Measurements from ENCODE around the gene BNIP2.
"Not testable (repeated sequence)": the region's sequence is repeated elsewhere in the genome, so short reads cannot be mapped to it uniquely, and the experiment has no call there.

Gene BNIP2

DNA sequence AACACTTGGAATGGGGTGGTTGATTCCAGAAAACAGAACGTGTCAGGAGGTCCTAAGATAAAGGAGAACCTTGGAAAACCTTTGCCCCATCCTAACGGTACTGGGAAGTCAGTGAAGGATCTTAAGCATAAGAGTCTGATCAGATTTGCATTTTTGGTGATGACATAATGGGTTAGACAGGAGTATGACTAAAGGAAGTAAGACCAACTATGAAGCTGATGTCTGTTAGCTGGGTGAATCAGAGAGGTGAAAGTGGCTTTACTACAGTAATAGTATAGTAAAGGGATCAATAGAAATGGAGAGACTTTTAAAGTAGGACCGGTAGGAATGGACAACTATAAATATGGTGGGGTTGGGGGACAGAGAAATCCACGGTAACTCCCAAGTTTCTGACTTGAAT lies 44.4 kb downstream of the BNIP2 start:
- DNase-seq (ENCODE audit: low read depth), result no peak
- TF ChIP-seq, protein P1, sequence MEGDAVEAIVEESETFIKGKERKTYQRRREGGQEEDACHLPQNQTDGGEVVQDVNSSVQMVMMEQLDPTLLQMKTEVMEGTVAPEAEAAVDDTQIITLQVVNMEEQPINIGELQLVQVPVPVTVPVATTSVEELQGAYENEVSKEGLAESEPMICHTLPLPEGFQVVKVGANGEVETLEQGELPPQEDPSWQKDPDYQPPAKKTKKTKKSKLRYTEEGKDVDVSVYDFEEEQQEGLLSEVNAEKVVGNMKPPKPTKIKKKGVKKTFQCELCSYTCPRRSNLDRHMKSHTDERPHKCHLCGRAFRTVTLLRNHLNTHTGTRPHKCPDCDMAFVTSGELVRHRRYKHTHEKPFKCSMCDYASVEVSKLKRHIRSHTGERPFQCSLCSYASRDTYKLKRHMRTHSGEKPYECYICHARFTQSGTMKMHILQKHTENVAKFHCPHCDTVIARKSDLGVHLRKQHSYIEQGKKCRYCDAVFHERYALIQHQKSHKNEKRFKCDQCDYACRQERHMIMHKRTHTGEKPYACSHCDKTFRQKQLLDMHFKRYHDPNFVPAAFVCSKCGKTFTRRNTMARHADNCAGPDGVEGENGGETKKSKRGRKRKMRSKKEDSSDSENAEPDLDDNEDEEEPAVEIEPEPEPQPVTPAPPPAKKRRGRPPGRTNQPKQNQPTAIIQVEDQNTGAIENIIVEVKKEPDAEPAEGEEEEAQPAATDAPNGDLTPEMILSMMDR (IDR thresholded peaks at IDR 0.05; ENCODE audit: control insufficient read depth, extremely low read depth, insufficient read depth), result no peak
- H3K4me3 ChIP-seq (ENCODE audit: low read depth, low read length), result no peak overlapping the region

DNA sequence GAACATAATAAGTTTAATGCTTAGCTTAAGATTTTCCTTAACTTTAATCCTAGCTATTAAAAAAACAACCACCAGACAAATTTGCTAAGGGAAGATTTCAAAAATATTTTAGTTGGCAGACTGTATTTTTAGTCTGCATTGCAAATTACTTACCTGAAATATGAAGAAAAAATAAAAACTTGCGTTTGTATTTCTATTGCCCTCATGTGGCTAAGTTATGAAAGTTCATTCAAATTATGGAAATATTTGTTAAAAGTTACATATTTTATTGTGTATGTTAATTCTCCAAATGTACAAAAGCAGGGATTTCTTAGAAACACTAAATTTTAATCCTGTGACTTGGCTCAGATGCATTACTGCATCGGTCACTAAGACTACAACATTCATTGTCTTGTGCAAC lies 46.8 kb downstream of the BNIP2 start:
- H3K4me3 ChIP-seq (ENCODE audit: low read depth, low read length), result no peak overlapping the region
- DNase-seq (ENCODE audit: low read depth), result no peak
- TF ChIP-seq, protein P1 (IDR thresholded peaks at IDR 0.05; ENCODE audit: control insufficient read depth, extremely low read depth, insufficient read depth), result no peak

DNA sequence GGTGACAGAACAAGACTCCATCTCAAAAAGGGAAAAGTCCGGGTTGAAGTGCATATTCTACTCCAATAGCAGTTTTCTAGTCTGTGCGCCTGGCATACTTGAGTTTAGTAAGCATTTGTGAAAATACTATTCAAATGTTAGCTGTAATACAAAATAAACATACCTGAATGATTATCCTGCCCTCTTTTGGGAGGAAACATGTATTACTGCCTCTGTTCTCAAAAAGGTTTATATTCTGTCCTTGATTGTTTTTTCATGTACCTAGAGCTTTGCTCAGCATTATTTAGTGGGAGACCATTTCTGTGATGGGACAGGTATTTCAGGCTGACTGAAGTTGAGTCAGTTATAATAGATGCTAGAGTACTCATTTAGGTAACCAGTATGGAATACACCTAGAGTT lies 51.6 kb downstream of the BNIP2 start:
- not testable (repeated sequence) for DNase-seq (ENCODE audit: low read depth); H3K4me3 ChIP-seq (ENCODE audit: low read depth, low read length)
- TF ChIP-seq, protein P1 (IDR thresholded peaks at IDR 0.05; ENCODE audit: control insufficient read depth, extremely low read depth, insufficient read depth), result peak; percentile 35

DNA sequence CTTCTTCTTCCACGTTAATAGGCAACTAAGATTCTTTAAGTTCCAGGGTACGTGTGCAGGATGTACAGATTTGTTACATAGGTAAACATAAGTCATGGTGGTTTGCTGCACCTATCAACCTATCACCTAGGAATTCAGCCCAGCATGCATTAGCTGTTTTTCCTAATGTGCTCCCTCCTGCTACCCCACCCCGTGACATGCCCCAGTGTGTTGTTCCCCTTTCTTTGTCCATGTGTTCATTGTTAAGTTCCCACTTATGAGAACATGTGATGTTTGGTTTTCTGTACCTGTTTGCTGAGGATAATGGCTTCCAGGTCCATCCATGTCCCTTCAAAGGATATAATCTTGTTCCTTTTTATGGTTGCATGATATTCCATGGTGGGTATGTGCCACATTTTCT lies 52.9 kb downstream of the BNIP2 start:
- H3K4me3 ChIP-seq (ENCODE audit: low read depth, low read length), result no peak overlapping the region
- no peak for DNase-seq (ENCODE audit: low read depth)
- TF ChIP-seq, protein P1 (IDR thresholded peaks at IDR 0.05; ENCODE audit: control insufficient read depth, extremely low read depth, insufficient read depth), result no peak

DNA sequence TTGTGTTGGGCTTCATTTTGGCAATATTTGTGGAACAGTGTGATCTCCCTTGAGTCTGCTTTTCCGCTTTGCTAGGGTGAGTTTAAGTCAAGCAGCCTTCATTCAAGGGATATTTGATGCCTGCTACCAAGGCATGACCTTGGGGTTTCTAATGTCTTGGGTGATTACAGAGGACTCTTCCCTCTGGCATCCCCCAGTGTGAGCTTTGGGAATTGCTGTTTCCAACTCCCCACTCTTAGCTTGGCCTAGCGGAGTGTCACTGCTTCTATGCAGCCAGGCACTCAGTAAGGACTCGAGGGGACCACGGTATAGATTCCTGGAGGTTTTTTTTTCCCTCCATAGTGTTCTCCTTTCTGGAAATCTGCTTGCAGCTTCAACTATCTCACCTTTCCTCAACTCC lies 56.4 kb downstream of the BNIP2 start:
- TF ChIP-seq, protein P1 (IDR thresholded peaks at IDR 0.05; ENCODE audit: control insufficient read depth, extremely low read depth, insufficient read depth), result peak; percentile 36
- H3K4me3 ChIP-seq (ENCODE audit: low read depth, low read length), result no peak overlapping the region
- DNase-seq (ENCODE audit: low read depth), result no peak

DNA sequence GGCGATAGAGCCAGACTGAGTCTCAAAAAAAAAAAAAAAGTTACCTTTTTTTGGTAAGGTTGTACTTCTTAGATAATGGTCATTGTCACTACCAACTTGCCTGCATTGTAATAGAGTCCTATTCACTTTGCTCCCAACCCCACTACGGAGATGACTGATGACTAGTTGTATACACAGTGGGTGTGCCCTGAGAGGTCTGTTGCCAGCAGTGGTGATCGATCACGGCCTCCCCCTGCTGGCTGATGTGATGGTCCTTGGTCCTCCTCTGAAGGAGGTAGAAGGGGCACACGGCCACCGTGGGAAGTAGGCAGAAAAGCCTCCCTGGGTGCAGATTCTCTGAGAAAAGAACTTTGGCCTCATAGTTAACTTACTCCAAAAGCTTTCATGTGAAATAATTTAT lies 66.8 kb downstream of the BNIP2 start:
- no peak for DNase-seq (ENCODE audit: low read depth)
- H3K4me3 ChIP-seq (ENCODE audit: low read depth, low read length), result no peak overlapping the region
- TF ChIP-seq, protein P1 (IDR thresholded peaks at IDR 0.05; ENCODE audit: control insufficient read depth, extremely low read depth, insufficient read depth), result no peak

DNA sequence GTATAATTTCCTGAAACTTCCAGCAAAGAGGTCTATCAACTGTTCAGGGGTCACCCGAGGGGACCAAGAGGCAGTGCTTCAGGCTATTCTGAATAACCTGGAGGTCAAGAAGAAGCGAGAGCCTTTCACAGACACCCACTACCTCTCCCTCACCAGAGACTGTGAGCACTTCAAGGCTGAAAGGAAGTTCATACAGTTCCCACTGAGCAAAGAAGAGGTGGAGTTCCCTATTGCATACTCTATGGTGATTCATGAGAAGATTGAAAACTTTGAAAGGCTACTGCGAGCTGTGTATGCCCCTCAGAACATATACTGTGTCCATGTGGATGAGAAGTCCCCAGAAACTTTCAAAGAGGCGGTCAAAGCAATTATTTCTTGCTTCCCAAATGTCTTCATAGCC lies 70.7 kb downstream of the BNIP2 start:
- no peak overlapping the region for H3K4me3 ChIP-seq (ENCODE audit: low read depth, low read length)
- no peak for DNase-seq (ENCODE audit: low read depth)
- TF ChIP-seq, protein P1 (IDR thresholded peaks at IDR 0.05; ENCODE audit: control insufficient read depth, extremely low read depth, insufficient read depth), result no peak

Measured in LNCaP clone FGC (cell line).